HepG2 (cell line): ENCODE results near the gene DAB1. TPM values are rescaled to one million over a fixed set of nuclear protein-coding genes. Genes with fewer than 3 reads are reported as not detected.

Source experiments
- MYNN ChIP-seq: sonication (generic); formaldehyde crosslinking; IDR thresholded peaks from 2 replicates; pipeline ENCODE4 v1.4.0; 2020; ENCODE audit warnings: mild to moderate bottlenecking, low read depth, missing genetic modification reagents
- NFIC ChIP-seq: IDR thresholded peaks from 2 replicates; pipeline ENCODE4 v1.6.1; 2012; ENCODE audit warnings: mild to moderate bottlenecking, low read length, inconsistent platforms
- RFX3 ChIP-seq: IDR thresholded peaks from 2 replicates; pipeline ENCODE4 v1.6.1; 2016; ENCODE audit warnings: missing biosample characterization, missing genetic modification reagents
- ZNF260 ChIP-seq: sonication (generic); formaldehyde crosslinking; IDR thresholded peaks from 2 replicates; pipeline ENCODE4 v1.4.0; 2020; ENCODE audit warnings: missing genetic modification reagents, low read depth, mild to moderate bottlenecking, borderline replicate concordance
- ZNF350 ChIP-seq: sonication (generic); formaldehyde crosslinking; IDR thresholded peaks from 2 replicates; pipeline ENCODE4 v1.4.0; 2020; ENCODE audit warnings: mild to moderate bottlenecking, low read depth, missing genetic modification reagents, borderline replicate concordance
- polyA plus RNA-seq, 8 experiments: library from polyadenylated mRNA; depleted of rRNA in 3 of 8; stranded (reverse) in 7 of 8; unstranded in 1 of 8; fragments of >200 nt; fragmentation: Illumina TruSeq in 4 of 8; extraction: Trizol in 4 of 8; gene quantifications; 2 replicates each; pipeline versions ENCODE4 v1.2.1 to v1.2.3, GENCODE V29; 2011 to 2016; ENCODE audit warnings: low read depth in 4 of 8, missing spikeins in 1 of 8, mixed read lengths in 1 of 8; ENCODE audit not compliant: insufficient read depth in 1 of 8
- total RNA-seq, 5 experiments: library from RNA; depleted of rRNA; stranded (reverse); fragments of >200 nt; fragmentation: Illumina TruSeq; extraction: Trizol; gene quantifications; 2 replicates each; pipeline ENCODE4 v1.2.3, GENCODE V29; 2016; ENCODE audit warnings: low read depth in 1 of 5
- TF ChIP-seq, protein P1 (sequence below): sonication (generic); formaldehyde crosslinking; IDR thresholded peaks from 2 replicates; pipeline ENCODE4 v1.5.0; 2020; ENCODE audit warnings: mild to moderate bottlenecking, missing genetic modification reagents, borderline replicate concordance
- TF ChIP-seq, protein P2 (sequence below): sonication (generic); formaldehyde crosslinking; IDR thresholded peaks from 2 replicates; pipeline ENCODE4 v1.9.0; 2021; ENCODE audit warnings: missing genetic modification reagents, borderline replicate concordance

The DAB1 gene
- total and polyA plus RNA-seq, 2 of the 13 experiments (the other 11 are each of a cell fraction or from before 2014, with no cell fraction given): 0.04 to 0.13 TPM

- TF ChIP-seq, protein P1, sequence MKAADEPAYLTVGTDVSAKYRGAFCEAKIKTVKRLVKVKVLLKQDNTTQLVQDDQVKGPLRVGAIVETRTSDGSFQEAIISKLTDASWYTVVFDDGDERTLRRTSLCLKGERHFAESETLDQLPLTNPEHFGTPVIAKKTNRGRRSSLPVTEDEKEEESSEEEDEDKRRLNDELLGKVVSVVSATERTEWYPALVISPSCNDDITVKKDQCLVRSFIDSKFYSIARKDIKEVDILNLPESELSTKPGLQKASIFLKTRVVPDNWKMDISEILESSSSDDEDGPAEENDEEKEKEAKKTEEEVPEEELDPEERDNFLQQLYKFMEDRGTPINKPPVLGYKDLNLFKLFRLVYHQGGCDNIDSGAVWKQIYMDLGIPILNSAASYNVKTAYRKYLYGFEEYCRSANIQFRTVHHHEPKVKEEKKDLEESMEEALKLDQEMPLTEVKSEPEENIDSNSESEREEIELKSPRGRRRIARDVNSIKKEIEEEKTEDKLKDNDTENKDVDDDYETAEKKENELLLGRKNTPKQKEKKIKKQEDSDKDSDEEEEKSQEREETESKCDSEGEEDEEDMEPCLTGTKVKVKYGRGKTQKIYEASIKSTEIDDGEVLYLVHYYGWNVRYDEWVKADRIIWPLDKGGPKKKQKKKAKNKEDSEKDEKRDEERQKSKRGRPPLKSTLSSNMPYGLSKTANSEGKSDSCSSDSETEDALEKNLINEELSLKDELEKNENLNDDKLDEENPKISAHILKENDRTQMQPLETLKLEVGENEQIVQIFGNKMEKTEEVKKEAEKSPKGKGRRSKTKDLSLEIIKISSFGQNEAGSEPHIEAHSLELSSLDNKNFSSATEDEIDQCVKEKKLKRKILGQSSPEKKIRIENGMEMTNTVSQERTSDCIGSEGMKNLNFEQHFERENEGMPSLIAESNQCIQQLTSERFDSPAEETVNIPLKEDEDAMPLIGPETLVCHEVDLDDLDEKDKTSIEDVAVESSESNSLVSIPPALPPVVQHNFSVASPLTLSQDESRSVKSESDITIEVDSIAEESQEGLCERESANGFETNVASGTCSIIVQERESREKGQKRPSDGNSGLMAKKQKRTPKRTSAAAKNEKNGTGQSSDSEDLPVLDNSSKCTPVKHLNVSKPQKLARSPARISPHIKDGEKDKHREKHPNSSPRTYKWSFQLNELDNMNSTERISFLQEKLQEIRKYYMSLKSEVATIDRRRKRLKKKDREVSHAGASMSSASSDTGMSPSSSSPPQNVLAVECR (CRISPR knock-in tag): no peak
- TF ChIP-seq RFX3: no peak
- TF ChIP-seq, protein P2, sequence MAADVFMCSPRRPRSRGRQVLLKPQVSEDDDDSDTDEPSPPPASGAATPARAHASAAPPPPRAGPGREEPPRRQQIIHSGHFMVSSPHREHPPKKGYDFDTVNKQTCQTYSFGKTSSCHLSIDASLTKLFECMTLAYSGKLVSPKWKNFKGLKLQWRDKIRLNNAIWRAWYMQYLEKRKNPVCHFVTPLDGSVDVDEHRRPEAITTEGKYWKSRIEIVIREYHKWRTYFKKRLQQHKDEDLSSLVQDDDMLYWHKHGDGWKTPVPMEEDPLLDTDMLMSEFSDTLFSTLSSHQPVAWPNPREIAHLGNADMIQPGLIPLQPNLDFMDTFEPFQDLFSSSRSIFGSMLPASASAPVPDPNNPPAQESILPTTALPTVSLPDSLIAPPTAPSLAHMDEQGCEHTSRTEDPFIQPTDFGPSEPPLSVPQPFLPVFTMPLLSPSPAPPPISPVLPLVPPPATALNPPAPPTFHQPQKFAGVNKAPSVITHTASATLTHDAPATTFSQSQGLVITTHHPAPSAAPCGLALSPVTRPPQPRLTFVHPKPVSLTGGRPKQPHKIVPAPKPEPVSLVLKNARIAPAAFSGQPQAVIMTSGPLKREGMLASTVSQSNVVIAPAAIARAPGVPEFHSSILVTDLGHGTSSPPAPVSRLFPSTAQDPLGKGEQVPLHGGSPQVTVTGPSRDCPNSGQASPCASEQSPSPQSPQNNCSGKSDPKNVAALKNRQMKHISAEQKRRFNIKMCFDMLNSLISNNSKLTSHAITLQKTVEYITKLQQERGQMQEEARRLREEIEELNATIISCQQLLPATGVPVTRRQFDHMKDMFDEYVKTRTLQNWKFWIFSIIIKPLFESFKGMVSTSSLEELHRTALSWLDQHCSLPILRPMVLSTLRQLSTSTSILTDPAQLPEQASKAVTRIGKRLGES: no peak
- no peak for TF ChIP-seq NFIC
- TF ChIP-seq ZNF350 (CRISPR knock-in tag): no peak
- TF ChIP-seq MYNN (CRISPR knock-in tag): no peak
- TF ChIP-seq ZNF260: no peak
- TF ChIP-seq, all 625 proteins: peak for 0
Measured at GRCh38 chr1:57063406-57064125, 360.3 kb downstream of the DAB1 start (continued).
